Activated CD4-positive, alpha-beta T cell treated with anti-CD3 and anti-CD28 coated beads for 4 hours (primary cell): ENCODE results near the gene NEU4.
"Not testable (repeated sequence)": the region's sequence is repeated elsewhere in the genome, so short reads cannot be mapped to it uniquely, and the experiment has no call there.

Source experiments
- DNase-seq, 2 donors: peaks; one replicate each; pipeline ENCODE4 v3.0.0-alpha.2; 2020

The NEU4 gene

DNA sequence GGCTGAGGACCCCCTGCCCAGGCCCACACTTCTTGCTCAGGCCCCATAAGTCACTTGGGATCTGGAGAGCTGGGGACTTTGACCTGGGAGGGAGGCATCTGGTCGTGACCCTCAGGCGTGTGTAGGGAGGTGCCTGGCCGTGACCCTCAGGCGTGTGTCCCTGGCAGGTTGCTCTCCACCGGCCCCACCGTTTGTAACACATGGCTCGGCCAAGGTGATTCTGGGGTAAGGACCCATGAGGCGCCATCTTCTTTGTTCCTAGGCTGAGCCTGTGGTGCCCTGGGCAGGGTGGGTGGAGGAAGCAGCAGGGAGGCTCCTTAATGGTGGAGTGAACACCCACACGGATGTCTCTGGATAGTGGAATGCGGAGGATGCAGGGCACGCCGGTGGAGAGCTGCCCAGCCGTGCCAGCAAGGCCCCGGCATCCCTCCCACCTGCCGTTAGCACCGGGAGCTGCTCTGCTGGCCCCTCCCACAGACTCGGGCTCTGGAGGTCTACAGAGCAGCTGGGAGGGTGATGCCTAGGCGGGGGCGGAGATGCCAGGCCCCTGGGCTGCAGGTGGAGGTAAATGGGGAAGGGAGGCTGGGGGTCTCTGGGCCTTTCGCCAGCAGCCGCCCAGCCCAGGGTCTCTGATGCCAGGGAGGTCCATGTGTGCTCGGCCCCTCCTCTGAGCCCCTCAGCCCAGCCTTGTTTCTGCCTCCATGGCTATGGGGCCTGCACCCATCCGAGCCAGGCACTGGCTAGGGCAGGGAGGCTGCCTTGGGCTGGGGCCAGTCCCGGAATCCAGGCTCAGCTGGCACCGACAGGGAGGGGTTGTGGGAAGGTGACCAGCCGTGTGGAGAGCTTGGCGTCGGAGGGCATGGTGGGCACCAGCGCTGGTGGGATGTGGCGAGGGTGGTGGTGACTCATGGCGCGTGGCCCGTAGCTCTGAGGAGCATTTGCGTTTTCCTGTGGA, 33.5 kb upstream of the NEU4 start:
- DNase-seq: no peak

DNA sequence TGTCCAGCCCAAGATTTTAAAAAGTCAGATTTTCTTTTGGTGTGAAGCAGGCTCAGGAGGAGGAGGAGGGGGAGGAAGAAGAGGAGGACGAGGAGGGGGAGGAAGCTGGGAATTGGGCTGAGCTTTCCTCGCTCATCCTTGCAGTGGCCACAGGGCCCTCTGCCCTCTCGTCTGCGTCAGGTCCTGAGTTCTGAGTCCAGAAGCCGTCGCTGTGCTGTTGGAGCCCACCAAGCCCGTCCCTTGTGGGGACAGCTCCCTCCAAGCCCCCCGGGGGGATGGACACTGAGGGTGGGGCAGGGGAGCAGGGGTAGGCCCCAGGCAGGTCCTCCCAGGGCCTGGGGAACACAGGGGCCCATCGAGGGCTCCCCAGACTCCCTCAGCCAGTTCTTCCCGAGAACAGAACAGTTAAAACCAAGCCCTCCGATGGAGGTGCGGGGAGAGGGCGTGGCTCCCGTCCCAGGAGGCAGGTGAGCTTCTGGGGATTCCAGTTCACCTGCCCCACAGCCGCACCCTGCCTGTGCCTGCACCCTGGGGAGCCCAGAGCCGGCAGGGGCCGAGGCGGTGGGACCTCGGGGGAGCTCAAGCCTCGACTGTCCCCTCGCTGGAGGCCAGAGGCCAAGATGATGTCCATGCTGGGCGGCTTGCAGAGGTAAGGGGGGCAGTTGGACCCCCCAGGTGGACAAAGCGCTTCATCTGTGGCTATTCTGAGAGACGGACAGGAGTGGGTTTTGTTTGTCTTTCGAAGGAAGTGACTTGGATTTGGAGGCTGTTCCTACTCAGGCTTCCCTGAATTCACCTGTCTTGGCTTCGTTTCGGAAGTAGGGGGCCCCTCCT, 32.4 kb upstream of the NEU4 start, which contains the start of gene GAL3ST2:
GAL3ST2 (plus strand) TSS at position 487 of the 834 bp plus-strand sequence; CDS start at position 621, 134 bp downstream.
- DNase-seq: no peak

DNA sequence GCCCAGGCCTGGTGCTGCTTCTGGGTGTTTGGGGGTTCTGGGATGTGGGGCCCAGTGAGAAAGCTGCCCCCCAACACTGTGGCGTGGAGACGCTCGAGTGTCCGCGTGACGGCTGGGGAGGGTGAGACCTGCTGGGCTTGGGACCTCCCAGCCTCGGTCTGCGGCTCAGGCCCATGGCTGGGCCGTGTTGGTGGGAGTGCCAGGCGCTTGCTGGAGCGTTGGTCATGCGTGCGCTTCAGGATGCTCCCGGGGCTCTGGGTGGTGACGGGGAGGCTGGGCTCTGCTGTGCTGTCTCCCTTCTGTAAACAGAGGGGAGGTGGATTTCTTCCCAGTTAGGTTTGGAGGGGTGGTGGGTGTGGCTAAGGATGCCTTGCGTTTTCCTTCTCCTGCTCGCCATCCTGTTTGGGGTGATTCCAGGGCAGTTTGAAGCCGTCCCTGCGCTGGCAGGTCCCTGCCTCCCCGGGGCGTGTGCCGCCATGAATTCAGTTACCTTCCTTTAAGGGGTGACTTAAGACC, 31.8 kb upstream of the NEU4 start:
- DNase-seq: no peak

DNA sequence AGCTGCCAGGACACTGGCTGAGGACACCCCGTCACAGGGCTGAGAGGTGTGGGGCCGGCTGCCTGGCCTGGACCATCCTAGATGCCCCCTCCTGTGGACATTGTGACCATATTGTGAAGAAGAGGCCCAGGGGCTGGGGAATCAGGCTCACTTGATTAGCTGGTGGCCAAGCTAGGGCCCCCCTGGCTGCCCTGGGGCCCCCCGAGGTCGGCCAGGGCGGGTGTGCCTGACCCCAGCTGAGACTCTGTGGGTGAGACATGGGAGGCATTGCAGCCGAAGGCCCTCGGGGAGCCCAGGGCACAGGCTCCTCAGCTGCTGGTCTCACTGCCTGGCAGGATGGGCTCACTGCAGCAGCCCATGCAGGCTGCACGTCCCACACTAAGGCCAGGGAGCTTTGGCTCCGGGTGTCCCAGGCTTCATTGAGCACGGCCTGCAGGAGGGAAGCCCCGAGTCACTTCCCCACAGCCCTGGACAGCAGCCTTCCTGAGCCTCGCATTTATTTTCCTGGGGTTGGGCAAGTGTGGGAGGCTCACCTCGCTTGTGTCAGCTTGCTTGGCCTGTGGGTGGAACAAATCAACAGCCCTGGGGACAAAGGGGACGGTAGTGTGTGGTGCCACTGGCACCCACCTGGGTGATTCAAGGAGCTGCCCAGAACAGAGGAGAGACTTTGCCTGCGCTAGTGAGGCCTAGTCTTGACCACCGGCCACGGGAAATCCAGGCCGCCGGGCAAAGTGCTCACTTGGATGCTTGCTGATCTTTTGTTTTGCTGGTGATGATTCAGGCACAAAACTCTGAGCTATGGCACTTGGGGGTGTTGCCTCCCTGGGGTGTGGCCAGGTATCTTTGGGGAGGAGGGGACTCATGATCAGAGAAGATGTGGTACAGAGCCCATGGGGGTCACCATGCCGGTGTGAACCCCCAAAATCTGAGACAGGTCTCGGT, 31.0 kb upstream of the NEU4 start:
- DNase-seq: no peak

GRCh38 chr2:241780939-241781569, 27.9 kb upstream of the NEU4 start:
- no peak for DNase-seq

DNA sequence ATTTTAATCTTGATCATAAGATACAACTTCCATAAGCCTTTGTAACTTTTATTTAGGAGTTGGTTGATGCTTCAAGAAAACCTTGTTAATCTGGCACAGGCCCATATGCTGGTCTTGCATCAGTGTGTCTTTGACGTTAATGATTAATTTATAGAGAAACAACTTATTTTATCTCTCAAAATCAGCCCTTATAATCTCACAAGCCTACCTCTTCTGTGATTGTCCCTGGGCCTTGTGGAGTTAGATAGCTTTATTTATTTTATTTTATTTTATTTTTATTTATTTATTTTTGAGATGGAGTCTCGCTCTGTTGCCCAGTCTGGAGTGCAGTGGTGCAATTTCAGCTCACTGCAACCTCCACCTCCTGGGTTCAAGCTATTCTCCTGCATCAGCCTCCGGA, 26.9 kb upstream of the NEU4 start:
- not testable (repeated sequence) for DNase-seq

DNA sequence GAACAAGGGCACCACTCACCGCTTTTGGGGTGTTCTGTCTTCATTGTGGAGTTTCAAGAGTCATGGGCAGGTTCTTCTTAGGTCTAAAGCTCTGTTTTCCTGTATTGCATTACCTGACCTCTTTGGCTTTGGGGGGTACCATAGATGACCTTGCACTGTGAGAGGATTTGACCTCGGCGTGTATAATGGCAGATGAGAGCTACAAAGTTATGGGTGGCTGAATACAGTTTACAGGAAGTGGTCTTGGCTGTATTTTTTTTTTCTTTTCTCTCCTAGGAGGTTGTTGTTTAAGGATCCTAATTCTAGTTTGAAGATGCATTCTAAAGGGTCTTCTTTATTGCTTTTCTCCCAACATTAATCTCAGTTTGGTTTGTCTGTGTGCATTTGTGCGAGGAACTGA, 20.9 kb upstream of the NEU4 start:
- DNase-seq: no peak

GRCh38 chr2:241788572-241788971, 20.4 kb upstream of the NEU4 start:
- peak in 1 of 2 donors; percentile 33 for DNase-seq

- DNase-seq: not testable (repeated sequence)
Measured at GRCh38 chr2:241791385-241791784, 17.6 kb upstream of the NEU4 start.

DNA sequence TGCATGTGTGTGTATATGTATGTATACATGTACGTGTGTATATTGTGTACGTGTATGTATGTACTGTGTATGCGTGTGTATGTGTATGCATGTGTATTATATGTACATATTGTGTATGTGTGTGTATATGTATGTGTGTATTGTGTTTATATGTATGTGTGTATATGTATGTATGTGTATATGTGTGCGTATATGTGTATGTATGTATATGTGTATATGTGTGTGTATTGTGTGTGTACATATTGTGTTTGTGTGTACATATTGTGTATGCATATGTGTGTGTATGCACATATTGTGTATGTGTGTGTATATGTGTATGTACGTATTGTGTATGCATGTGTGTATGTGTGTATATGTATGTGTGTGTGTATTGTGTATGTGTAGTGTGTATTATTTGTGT, 15.6 kb upstream of the NEU4 start:
- DNase-seq: no peak

DNA sequence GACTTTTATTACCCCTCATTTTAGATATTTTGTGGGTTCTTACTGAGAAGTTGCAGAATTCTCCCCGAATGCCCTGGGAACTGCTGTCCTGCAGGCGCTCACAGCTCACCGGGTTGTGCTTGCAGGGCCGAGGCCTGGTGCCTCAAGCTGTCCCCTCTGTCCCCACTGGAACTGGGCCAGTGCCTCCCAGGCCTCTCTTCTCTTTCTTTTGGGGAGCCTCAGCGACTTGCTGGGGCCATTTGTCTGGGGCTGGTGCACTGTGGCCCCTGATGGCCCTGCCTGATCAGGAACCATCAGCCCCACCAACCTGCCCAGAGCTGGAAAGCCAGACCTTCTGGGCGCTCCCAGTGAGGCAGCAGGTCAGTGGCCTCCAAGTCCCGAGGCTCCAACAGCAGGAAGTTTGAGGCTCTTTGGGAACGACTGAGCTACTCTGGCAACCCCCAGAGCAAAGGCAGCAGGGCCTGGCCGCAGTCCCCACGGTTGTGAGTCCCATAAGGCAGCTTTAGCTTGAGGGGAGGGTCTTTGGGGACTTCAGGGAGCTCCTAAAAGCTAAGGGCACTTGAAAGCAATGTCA, 14.7 kb upstream of the NEU4 start:
- no peak for DNase-seq

GRCh38 chr2:241795021-241795999, 13.7 kb upstream of the NEU4 start:
- no peak for DNase-seq

GRCh38 chr2:241796209-241796608, 12.8 kb upstream of the NEU4 start:
- no peak for DNase-seq

GRCh38 chr2:241796610-241797138, 12.3 kb upstream of the NEU4 start:
- DNase-seq: no peak

DNA sequence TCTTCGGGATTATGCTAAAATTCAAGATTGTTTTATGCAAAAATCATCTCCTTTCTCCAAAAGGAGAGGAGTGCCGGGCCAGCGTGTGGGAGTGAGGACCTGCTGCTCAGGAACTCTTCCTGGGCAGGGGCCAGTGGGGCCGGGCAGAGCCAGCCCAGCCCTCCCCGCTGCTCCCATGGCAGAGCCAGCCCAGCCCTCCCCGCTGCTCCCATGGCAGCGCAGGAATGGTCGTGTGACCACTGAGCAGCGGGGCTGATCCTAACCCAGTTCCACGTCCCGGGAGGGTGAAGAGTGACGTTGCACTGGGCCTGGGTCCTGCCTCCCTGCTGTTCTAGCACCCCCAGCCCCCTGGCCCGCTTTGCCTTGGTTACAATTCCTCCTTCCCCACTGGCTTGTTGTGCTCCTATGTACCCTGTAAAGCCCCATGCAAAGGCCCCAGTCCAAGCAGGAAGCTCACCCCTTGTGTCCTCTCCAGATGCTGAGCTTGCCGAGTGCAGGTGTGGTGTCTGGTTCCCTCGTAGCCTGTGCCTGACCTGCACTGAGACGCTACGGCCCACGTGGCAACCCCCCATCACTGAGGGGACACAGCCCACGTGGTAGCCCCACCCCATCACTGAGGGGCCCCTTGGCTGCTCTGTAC, 11.4 kb upstream of the NEU4 start:
- no peak for DNase-seq

DNA sequence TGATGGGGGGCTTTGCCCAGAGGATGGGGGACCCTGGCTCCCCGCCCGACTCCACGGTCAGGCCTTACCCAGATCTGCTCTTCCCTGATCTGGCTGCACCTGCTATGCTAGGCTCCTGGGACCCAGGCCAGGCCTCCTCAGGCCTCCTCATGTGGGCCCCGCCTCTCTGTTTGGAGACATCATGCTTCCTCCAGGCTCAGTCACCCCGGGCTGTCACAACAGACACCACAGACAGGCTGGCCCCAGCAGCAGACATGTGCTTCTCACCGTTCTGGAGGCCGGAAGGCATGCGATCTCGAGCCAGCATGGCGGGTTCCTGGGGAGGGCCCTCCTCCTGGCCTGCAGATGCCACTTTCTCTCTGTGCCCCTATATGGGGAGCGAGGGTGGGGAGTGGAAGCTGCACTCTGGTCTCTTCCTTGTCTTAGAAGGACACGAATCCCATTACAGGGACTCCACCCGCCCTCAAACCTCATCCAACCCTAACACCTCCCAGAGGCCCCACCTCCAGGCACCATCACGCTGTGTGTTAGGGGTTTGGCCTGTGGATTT, 10.8 kb upstream of the NEU4 start:
- DNase-seq: no peak

DNA sequence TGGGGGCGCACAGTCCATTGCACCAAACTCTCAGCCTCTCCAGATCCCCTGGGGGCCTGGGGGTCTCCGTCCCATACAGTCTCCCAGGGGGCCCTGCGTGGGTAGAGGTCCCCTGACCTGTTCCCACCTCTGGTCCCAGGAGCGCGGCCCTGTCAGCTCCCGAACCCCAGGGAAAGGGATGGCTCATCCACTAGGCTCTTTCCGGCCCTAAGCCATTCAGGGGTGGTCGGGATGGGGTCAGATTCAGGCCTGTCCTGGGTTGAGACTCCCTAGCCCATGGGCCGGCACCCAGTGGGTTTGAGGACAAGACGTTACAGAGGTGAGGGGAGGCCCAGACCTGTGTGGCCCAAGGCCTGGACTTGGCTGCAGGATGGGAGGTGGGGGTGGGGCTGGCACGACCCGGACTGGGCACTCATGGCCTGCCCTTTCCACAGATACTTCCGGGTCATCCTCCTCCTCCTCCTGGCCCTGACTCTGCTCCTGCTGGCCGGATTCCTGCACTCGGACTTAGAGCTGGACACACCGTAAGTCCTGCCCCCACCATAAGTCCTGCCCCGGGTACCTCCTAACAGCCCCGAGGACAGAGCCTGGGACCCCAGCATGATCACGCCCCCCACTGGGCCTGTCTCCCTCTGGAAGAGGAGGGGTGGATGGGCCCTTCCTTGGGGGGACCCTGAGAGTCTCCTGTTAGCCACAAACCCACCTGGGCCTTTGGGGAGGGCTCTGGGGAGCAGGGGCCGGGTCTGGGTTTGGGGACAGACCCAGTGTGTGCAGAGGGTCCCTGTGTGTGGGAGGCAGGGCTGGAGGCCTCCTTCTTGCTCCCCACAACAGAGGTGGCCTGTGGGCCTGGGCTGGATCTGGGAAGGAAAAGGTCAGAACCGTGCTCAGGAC, 10.1 kb upstream of the NEU4 start:
- DNase-seq: no peak
